Thyroid gland (tissue), 4 donors: ENCODE measurements around the gene RPL28. TPM values are rescaled to one million over a fixed set of nuclear protein-coding genes. Genes with fewer than 3 reads are reported as not detected.
A peak's percentile ranks its signal among the peaks of the same experiment; 100 is the strongest.
"Not testable (repeated sequence)": the region's sequence is repeated elsewhere in the genome, so short reads cannot be mapped to it uniquely, and the experiment has no call there.

ENCODE experiments used
- DNase-seq, 2 donors: peaks; one replicate each; pipeline ENCODE4 v3.0.0-alpha.2; 2019
- H3K27ac ChIP-seq, 3 donors: fragments of 200-600 bp; sonication (generic); 1 replicate in 2 of 3; 2 replicates in 1 of 3; pipeline ENCODE4 v1.5.1; 2016 to 2019; ENCODE audit warnings: mild to moderate bottlenecking in 1 of 3, moderate library complexity in 1 of 3
- H3K27me3 ChIP-seq: fragments of 200-600 bp; sonication (generic); one replicate; pipeline ENCODE4 v1.5.1; 2019
- H3K36me3 ChIP-seq, 2 donors: fragments of 200-600 bp; sonication (generic); one replicate each; pipeline ENCODE4 v1.5.1; 2016 to 2019
- H3K4me1 ChIP-seq, 2 donors: fragments of 200-600 bp; sonication (generic); one replicate each; pipeline ENCODE4 v1.5.1; 2017 to 2019
- H3K4me3 ChIP-seq, 3 donors: fragments of 200-600 bp; sonication (generic); replicated peaks in 1 of 3; 1 replicate in 2 of 3; 2 replicates in 1 of 3; pipeline ENCODE4 v1.5.1; 2016; ENCODE audit warnings: mild to moderate bottlenecking in 1 of 3
- H3K9me3 ChIP-seq: fragments of 200-600 bp; sonication (generic); one replicate; pipeline ENCODE4 v1.5.1; 2017
- CTCF ChIP-seq, 6 experiments: fragments of 200-600 bp in 3 of 6; fragments of 450-650 bp in 3 of 6; sonication (generic) in 3 of 6; IDR thresholded peaks; one replicate each; pipeline ENCODE4 v1.5.1; 2016 to 2019; ENCODE audit warnings: antibody characterized with exemption in 6 of 6, mild to moderate bottlenecking in 2 of 6, inconsistent platforms in 1 of 6, moderate library complexity in 1 of 6
- POLR2A ChIP-seq, 2 donors: fragments of 450-650 bp; IDR thresholded peaks; one replicate each; pipeline ENCODE4 v1.6.1; 2017; ENCODE audit warnings: antibody characterized with exemption in 2 of 2, mild to moderate bottlenecking in 2 of 2, moderate library complexity in 1 of 2
- WGBS, 2 donors: methylation state at CpG; one replicate each; pipeline ENCODE4 v1.1.5; 2017; 5-methylcytosine and 5-hydroxymethylcytosine counted together
- intact Hi-C: fragments of 100-400 bp; cut with DNase I; formaldehyde crosslinking; loops from one replicate; pipeline ENCODE4 v1.15.1; 2023
- total RNA-seq, 4 donors: library from RNA; depleted of rRNA; stranded (reverse); fragments of >200 nt; gene quantifications; one replicate each; pipeline ENCODE4 v1.2.3, GENCODE V29; 2016

RPL28 gene
- total RNA-seq, 4 donors from 2014 or later: 156 to 404 (median 205) TPM

- 86 to 92% methylated on average over 13 of the region's 14 CpGs for WGBS, 2 donors
- Histone ChIP-seq H3K27ac (no peak overlapping the region), H3K4me1 (peaks cover 14 to 18% of the 10 kb centered on the region in 2 donors), H3K27me3 (no peaks in the 10 kb centered on the region), H3K9me3 (no peaks in the 10 kb centered on the region), H3K36me3 (peaks cover 4 to 10% of the 10 kb centered on the region in 2 donors), H3K4me3 (peak overlapping the region in 1 of 3 donors; percentile 93)
- intact Hi-C loops: no loop called here
- TF ChIP-seq POLR2A (IDR thresholded peaks at IDR 0.05) (no peak), CTCF (IDR thresholded peaks at IDR 0.05) (no peak)
- DNase-seq: no peak
Measured at GRCh38 chr19:55406091-55406825, 20.5 kb downstream of the RPL28 start.

GRCh38 chr19:55406826-55407549, 21.3 kb downstream of the RPL28 start:
- no peak for TF ChIP-seq POLR2A (IDR thresholded peaks at IDR 0.05)
- TF ChIP-seq CTCF (IDR thresholded peaks at IDR 0.05): peak in 1 of 6 experiments; percentile 0
- Histone ChIP-seq H3K36me3 (peaks cover 4 to 10% of the 10 kb centered on the region in 2 donors), H3K4me3 (peak overlapping the region; percentile 69 to 93 (median 92)), H3K27me3 (no peaks in the 10 kb centered on the region), H3K4me1 (peaks cover 14 to 18% of the 10 kb centered on the region in 2 donors), H3K9me3 (no peaks in the 10 kb centered on the region), H3K27ac (peak overlapping the region; percentile 94 to 100 (median 99))
- 19 to 30% methylated on average over 18 to 23 of the region's 35 CpGs for WGBS, 2 donors
- DNase-seq: peak; percentile 45 to 47
- intact Hi-C loops: no loop called here

GRCh38 chr19:55407550-55407799, 21.7 kb downstream of the RPL28 start, which contains the start of gene UBE2S:
UBE2S (minus strand) TSS chr19:55407788; CDS start chr19:55407589, 199 bp downstream.
- intact Hi-C loops, H3K9me3 ChIP-seq, H3K27me3 ChIP-seq, DNase-seq: not testable (repeated sequence)
- H3K4me1 ChIP-seq: peaks cover 14 to 18% of the 10 kb centered on the region in 2 donors
- H3K36me3 ChIP-seq: peaks cover under 1 to 10% of the 10 kb centered on the region in 2 donors
- peak within 1 kb of the TSS; percentile 94 to 100 (median 99) for H3K27ac ChIP-seq
- peak within 1 kb of the TSS; percentile 69 to 93 (median 92) for H3K4me3 ChIP-seq
- 3% methylated on average over 6 of the region's 36 CpGs; no CpG with 5 or more reads in 1 of the 2 donors for WGBS, 2 donors
- TF ChIP-seq POLR2A (IDR thresholded peaks at IDR 0.05) (peak; percentile 88 to 100), CTCF (IDR thresholded peaks at IDR 0.05) (peak in 1 of 6 experiments; percentile 1)

- 1 to 2% methylated on average over 56 to 71 of the region's 72 CpGs for WGBS, 2 donors
- H3K27me3 ChIP-seq: no peaks in the 10 kb centered on the region
- TF ChIP-seq POLR2A (IDR thresholded peaks at IDR 0.05) (no peak), CTCF (IDR thresholded peaks at IDR 0.05) (no peak)
- no peaks in the 10 kb centered on the region for H3K9me3 ChIP-seq
- intact Hi-C loops: no loop called here
- peak; percentile 99 for DNase-seq
- peak overlapping the region; percentile 94 to 100 (median 99) for H3K27ac ChIP-seq
- H3K4me3 ChIP-seq: peak overlapping the region; percentile 69 to 93 (median 92)
- peaks cover 0 to 10% of the 10 kb centered on the region in 2 donors for H3K36me3 ChIP-seq
- peaks cover 14 to 18% of the 10 kb centered on the region in 2 donors for H3K4me1 ChIP-seq
Measured at GRCh38 chr19:55407800-55408532, 22.2 kb downstream of the RPL28 start.
